MM.1S (cell line): ENCODE measurements around the gene PRDM9.

Source experiments
- DNase-seq: peaks from one replicate; pipeline ENCODE4 v3.0.0-alpha.2; 2015
- H2AFZ ChIP-seq: fragments of 300-600 bp; sonication (generic); 2 replicates; pipeline ENCODE4 v1.6.0; 2016; ENCODE audit warnings: antibody characterized with exemption, low read length
- H3F3A ChIP-seq: fragments of 300-600 bp; sonication (generic); 2 replicates; pipeline ENCODE4 v1.6.1; 2016; ENCODE audit warnings: mild to moderate bottlenecking, antibody characterized with exemption, low read length, moderate library complexity, mixed read lengths; ENCODE audit not compliant: insufficient read depth
- H3K27ac ChIP-seq: fragments of 300-600 bp; sonication (generic); 2 replicates; pipeline ENCODE4 v1.5.1; 2016; ENCODE audit warnings: mild to moderate bottlenecking, low read length
- H3K27me3 ChIP-seq: fragments of 300-600 bp; sonication (generic); replicated peaks from 2 replicates; pipeline ENCODE4 v1.6.0; 2016; ENCODE audit warnings: low read length; ENCODE audit not compliant: insufficient read depth
- H3K36me3 ChIP-seq: fragments of 300-600 bp; sonication (generic); replicated peaks from 2 replicates; pipeline ENCODE4 v1.6.1; 2016; ENCODE audit warnings: mild to moderate bottlenecking, low read length, mixed read lengths; ENCODE audit not compliant: insufficient read depth
- H3K4me1 ChIP-seq: fragments of 300-600 bp; sonication (generic); 2 replicates; pipeline ENCODE4 v1.6.1; 2016; ENCODE audit warnings: low read length, mixed read lengths
- H3K4me2 ChIP-seq: fragments of 300-600 bp; sonication (generic); 2 replicates; pipeline ENCODE4 v1.6.0; 2016; ENCODE audit warnings: low read depth, low read length
- H3K4me3 ChIP-seq: fragments of 300-600 bp; sonication (generic); 2 replicates; pipeline ENCODE4 v1.5.1; 2016; ENCODE audit warnings: low read length, mixed read lengths
- H3K79me2 ChIP-seq: fragments of 300-600 bp; sonication (generic); 2 replicates; pipeline ENCODE4 v1.6.1; 2016; ENCODE audit warnings: mixed run types, low read length, mixed read lengths
- H3K9ac ChIP-seq: fragments of 300-600 bp; sonication (generic); 2 replicates; pipeline ENCODE4 v1.6.1; 2016; ENCODE audit warnings: low read length, mixed read lengths
- H3K9me2 ChIP-seq: fragments of 300-600 bp; sonication (generic); replicated peaks from 2 replicates; pipeline ENCODE4 v1.6.1; 2016; ENCODE audit warnings: mild to moderate bottlenecking, low read length, mixed read lengths; ENCODE audit not compliant: insufficient read depth
- H3K9me3 ChIP-seq: fragments of 300-600 bp; sonication (generic); replicated peaks from 2 replicates; pipeline ENCODE4 v1.6.1; 2016; ENCODE audit warnings: mild to moderate bottlenecking, low read length, mixed read lengths; ENCODE audit not compliant: insufficient read depth
- H4K20me1 ChIP-seq: fragments of 300-600 bp; sonication (generic); 2 replicates; pipeline ENCODE4 v1.6.1; 2016; ENCODE audit warnings: mild to moderate bottlenecking, low read length, moderate library complexity, mixed read lengths; ENCODE audit not compliant: insufficient read depth
- EZH2 ChIP-seq: fragments of 300-600 bp; sonication (generic); optimal IDR thresholded peaks from 2 replicates; pipeline ENCODE3; 2017; ENCODE audit warnings: low read depth, mild to moderate bottlenecking, antibody characterized with exemption, low read length, mixed read lengths
- EZH2phosphoT487 ChIP-seq: fragments of 300-600 bp; sonication (generic); IDR thresholded peaks from 2 replicates; pipeline ENCODE4 v1.6.1; 2018; ENCODE audit warnings: antibody characterized with exemption, low read length
- TF ChIP-seq, protein P1 (sequence below): fragments of 300-600 bp; sonication (generic); IDR thresholded peaks from 2 replicates; pipeline ENCODE4 v1.5.1; 2016; ENCODE audit warnings: antibody characterized with exemption, low read length, mixed read lengths

Gene PRDM9

DNA sequence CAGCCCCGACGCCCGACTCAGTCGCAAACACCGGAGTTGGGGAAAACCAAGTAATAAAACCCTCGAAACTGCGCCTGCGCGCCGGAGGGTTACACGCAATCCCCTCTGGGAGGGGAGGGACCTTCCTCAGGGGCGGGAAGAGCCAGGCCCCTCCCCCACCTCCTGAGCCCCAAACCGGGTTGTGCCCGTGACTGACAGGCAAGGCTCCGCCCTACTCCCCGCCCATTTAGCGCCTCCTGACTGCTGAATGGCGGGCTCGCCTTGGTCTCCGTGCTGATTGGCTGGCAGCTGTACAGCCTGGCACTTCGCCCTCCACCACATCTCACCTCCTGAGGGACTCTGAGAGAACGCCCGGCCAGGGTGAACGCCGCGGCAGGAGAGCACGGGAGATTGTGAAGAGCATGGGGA, at the start of gene PRDM9:
PRDM9 (plus strand) TSS at position 332 of the 408 bp plus-strand sequence. CDS start 1,425 bp downstream, outside the sequence.
- Histone ChIP-seq H3K9me2 (no peaks in the 10 kb centered on the region), H3K27ac (no peak within 1 kb of the TSS), H3K36me3 (no peaks in the 10 kb centered on the region), H3K27me3 (no peaks in the 10 kb centered on the region), H2AFZ (no peak within 1 kb of the TSS), H3K4me2 (no peak within 1 kb of the TSS), H4K20me1 (no peaks in the 10 kb centered on the region), H3K9ac (no peak within 1 kb of the TSS), H3K79me2 (no peaks in the 10 kb centered on the region), H3K4me1 (no peaks in the 10 kb centered on the region), H3K4me3 (no peak within 1 kb of the TSS), H3F3A (no peaks in the 10 kb centered on the region), H3K9me3 (no peaks in the 10 kb centered on the region)
- no peak for DNase-seq
- TF ChIP-seq EZH2, result no peak
- TF ChIP-seq, protein P1, sequence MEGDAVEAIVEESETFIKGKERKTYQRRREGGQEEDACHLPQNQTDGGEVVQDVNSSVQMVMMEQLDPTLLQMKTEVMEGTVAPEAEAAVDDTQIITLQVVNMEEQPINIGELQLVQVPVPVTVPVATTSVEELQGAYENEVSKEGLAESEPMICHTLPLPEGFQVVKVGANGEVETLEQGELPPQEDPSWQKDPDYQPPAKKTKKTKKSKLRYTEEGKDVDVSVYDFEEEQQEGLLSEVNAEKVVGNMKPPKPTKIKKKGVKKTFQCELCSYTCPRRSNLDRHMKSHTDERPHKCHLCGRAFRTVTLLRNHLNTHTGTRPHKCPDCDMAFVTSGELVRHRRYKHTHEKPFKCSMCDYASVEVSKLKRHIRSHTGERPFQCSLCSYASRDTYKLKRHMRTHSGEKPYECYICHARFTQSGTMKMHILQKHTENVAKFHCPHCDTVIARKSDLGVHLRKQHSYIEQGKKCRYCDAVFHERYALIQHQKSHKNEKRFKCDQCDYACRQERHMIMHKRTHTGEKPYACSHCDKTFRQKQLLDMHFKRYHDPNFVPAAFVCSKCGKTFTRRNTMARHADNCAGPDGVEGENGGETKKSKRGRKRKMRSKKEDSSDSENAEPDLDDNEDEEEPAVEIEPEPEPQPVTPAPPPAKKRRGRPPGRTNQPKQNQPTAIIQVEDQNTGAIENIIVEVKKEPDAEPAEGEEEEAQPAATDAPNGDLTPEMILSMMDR, result no peak
- TF ChIP-seq EZH2phosphoT487, result no peak

DNA sequence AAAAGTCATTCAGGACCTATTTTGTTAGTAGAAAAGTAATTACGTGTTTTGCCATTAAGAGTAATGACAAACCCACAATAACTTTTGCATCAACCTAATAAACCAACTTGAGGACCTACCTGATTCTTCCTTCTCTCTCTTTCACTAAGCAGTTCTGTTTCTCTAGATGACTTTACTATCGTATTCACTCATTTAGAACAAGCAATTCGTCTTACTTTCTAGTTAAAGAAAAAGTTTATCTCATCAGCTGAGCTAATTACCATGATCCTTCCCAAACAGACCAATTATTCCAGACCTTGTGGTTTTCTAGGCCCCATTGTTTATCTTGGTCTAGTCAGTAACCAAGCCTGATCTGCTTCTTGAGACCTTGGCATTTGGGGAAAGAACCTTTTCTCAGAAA, 49.6 kb upstream of the PRDM9 start:
- no peaks in the 10 kb centered on the region for H3K4me1 ChIP-seq
- TF ChIP-seq EZH2, result no peak
- no peak for TF ChIP-seq EZH2phosphoT487
- TF ChIP-seq, protein P1, result no peak
- no peak overlapping the region for H3K4me2 ChIP-seq
- no peaks in the 10 kb centered on the region for H3K79me2 ChIP-seq
- H3K27ac ChIP-seq, result no peak overlapping the region
- H3K36me3 ChIP-seq, result no peaks in the 10 kb centered on the region
- H3K27me3 ChIP-seq, result no peaks in the 10 kb centered on the region
- no peaks in the 10 kb centered on the region for H4K20me1 ChIP-seq
- H3K9me2 ChIP-seq, result no peaks in the 10 kb centered on the region
- DNase-seq, result no peak
- no peak overlapping the region for H3K4me3 ChIP-seq
- no peak overlapping the region for H2AFZ ChIP-seq
- no peak overlapping the region for H3K9ac ChIP-seq
- H3F3A ChIP-seq, result no peaks in the 10 kb centered on the region
- H3K9me3 ChIP-seq, result no peaks in the 10 kb centered on the region

DNA sequence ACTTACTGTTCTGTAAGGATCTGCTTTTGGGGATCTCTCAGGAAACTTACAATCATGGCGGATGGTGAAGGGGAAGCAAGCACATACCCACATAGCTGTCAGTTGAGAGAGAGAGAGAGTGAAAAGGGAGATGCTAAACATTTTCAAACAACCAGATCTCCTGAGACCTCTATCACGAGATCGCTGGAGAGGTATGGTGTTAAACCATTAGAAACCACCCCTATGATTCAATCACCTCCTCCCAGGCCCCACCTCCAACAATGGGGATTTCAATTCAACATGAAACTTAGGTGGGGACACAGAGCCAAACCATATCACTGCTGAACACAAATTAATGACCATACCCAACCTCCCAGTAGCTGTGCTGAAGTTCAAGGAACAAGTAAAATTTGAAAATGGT, 48.2 kb upstream of the PRDM9 start:
- H3K4me2 ChIP-seq, result no peak overlapping the region
- no peak for DNase-seq
- H3K79me2 ChIP-seq, result no peaks in the 10 kb centered on the region
- no peak overlapping the region for H3K9ac ChIP-seq
- H3K36me3 ChIP-seq, result no peaks in the 10 kb centered on the region
- no peak overlapping the region for H3K27ac ChIP-seq
- TF ChIP-seq EZH2phosphoT487 (no peak), EZH2 (no peak)
- TF ChIP-seq, protein P1, result no peak
- H2AFZ ChIP-seq, result no peak overlapping the region
- H4K20me1 ChIP-seq, result no peaks in the 10 kb centered on the region
- no peaks in the 10 kb centered on the region for H3K4me1 ChIP-seq
- H3K27me3 ChIP-seq, result no peaks in the 10 kb centered on the region
- no peaks in the 10 kb centered on the region for H3K9me3 ChIP-seq
- H3K9me2 ChIP-seq, result no peaks in the 10 kb centered on the region
- H3F3A ChIP-seq, result no peaks in the 10 kb centered on the region
- no peak overlapping the region for H3K4me3 ChIP-seq
